ENCODE data around the gene MAML3.

GRCh38 chr4:139808381-139808807 is 345.6 kb downstream of the MAML3 start:
- TF ChIP-seq GATA3 (IDR thresholded peaks at IDR 0.05; ENCODE audit: low read depth, low read length) (no peak), GATA2 (IDR thresholded peaks at IDR 0.05; ENCODE audit: low read depth, low read length) (no peak)
